GM18526 (cell line): ENCODE measurements around the gene ZBTB40.

Source experiments
- POLR2A ChIP-seq: IDR thresholded peaks from 3 replicates; pipeline ENCODE4 v1.6.1; 2011; ENCODE audit not compliant: insufficient read length; ENCODE audit errors: extremely low read depth

ZBTB40 gene

GRCh38 chr1:22563671-22564602, 112.3 kb downstream of the ZBTB40 start:
- TF ChIP-seq POLR2A: no peak

DNA sequence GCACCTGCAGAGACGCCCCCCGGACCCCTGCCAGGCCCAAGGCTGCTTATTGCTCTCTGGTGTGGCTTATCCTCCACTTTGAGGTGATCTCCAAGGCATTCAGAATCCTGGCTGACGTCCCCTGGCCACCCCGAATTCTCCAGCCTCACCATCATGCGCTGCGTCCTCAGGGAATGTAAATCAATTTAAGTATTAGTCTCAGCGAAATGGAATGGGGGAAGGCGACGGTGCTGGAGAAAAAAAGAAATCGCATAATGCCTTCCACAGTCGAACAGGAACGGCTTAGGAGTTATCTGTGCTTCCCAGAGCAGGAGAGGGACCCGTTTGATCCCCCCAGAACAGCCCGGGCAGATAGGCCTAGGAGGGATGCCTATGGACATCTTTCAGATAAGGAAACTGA, 114.5 kb downstream of the ZBTB40 start:
- TF ChIP-seq POLR2A: no peak

DNA sequence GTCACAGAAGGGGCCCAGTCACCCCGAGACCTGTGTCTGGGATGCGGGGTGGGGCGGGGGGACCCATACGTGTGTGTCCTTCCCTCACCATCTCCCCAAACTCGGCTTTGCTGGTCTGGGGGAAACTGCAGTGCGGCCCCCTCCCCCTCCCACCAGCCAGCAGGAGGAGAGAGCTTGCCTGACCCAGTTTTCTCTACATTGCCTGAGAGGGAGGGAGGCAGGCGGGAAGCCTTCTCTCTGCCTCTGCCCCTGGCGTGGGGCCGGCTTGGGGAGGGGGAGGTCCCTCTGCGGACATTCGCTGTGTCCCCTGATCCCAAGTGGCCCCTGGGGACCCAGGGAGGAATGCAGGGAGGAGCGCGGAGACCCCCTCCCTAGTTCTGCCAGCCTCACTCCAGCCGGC, 115.5 kb downstream of the ZBTB40 start:
- TF ChIP-seq POLR2A: no peak

- no peak for TF ChIP-seq POLR2A
Observed at GRCh38 chr1:22567994-22568393, 116.3 kb downstream of the ZBTB40 start.

GRCh38 chr1:22569269-22569668, 117.6 kb downstream of the ZBTB40 start:
- TF ChIP-seq POLR2A: no peak

GRCh38 chr1:22570140-22570909, 118.7 kb downstream of the ZBTB40 start:
- TF ChIP-seq POLR2A: no peak

- TF ChIP-seq POLR2A: no peak
Observed at GRCh38 chr1:22572818-22573217, 121.2 kb downstream of the ZBTB40 start.

DNA sequence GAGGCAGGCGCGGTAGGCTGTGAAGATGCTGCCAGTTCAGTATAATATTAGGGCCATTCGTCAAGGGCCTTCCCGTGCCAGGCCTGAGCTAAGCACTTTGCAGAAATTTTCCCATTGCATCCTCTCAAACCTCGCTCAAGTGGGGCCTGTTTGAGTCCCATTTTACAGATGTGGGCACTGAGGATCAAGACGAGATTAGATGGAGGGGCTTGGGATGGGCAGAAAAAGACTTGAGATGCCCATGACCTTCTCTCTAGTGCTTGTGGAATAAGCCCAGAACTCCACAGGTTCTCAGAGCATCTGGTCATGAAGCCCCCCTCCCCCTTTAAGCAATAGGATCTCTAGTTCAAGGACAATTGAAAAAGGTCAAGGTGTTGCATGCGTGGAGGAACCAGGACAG, 121.6 kb downstream of the ZBTB40 start:
- no peak for TF ChIP-seq POLR2A

GRCh38 chr1:22575532-22576149, 124.0 kb downstream of the ZBTB40 start:
- no peak for TF ChIP-seq POLR2A

GRCh38 chr1:22576150-22576544, 124.5 kb downstream of the ZBTB40 start:
- no peak for TF ChIP-seq POLR2A

- TF ChIP-seq POLR2A: no peak
Observed at GRCh38 chr1:22576617-22577016, 125.0 kb downstream of the ZBTB40 start.

GRCh38 chr1:22578732-22579361, 127.2 kb downstream of the ZBTB40 start:
- no peak for TF ChIP-seq POLR2A

DNA sequence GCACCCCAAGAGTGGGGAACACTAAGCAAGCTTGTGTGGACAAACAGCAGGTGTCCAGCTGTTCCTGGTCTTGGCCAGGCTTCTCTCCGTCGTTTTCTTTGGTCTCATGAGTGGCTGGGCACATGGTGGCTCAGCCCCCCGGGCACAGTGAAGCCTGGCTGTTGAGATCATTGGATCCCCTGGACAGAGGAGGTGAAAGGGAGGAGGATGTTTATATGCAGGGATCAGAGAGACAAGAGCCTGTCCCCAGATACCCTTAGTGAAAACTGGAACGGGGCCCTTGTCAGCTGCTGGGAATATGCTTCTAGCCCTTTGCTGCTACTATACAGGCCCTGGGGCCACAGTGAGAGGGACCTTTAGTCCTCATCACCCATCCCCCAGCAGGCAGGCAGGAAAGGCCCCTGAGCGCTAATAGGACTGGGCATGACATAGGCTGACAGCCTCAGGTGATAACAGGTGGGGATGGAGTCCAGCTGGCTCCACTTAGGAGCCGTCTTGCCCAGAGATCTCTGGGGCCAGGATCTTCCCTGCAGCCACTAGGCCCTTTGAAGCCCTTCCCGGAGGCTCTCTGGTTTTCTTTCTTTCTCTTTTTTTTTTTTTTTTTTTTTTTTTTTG, 128.0 kb downstream of the ZBTB40 start:
- no peak for TF ChIP-seq POLR2A
